Neural progenitor cell (in vitro differentiated cells): ENCODE data around the gene ARMCX4. TPM values are rescaled to one million over a fixed set of nuclear protein-coding genes. Genes with fewer than 3 reads are reported as not detected.

Experiments used
- DNase-seq: peaks from one replicate; pipeline ENCODE4 v3.0.0-alpha.2; 2016; ENCODE audit warnings: low spot score
- H2AFZ ChIP-seq: fragments of 200-600 bp; sonication (generic); replicated peaks from 2 replicates; pipeline ENCODE4 v1.6.1; 2016; ENCODE audit warnings: antibody characterized with exemption
- H3F3A ChIP-seq: fragments of 200-600 bp; sonication (generic); 2 replicates; pipeline ENCODE4 v1.6.1; 2016; ENCODE audit warnings: antibody characterized with exemption, low read depth
- H3K27ac ChIP-seq: fragments of 200-600 bp; sonication (generic); 2 replicates; pipeline ENCODE4 v1.5.1; 2016; ENCODE audit warnings: mild to moderate bottlenecking
- H3K27me3 ChIP-seq: fragments of 200-600 bp; sonication (generic); 2 replicates; pipeline ENCODE4 v1.6.1; 2016; ENCODE audit warnings: mild to moderate bottlenecking, moderate library complexity
- H3K36me3 ChIP-seq: fragments of 200-600 bp; sonication (generic); 2 replicates; pipeline ENCODE4 v1.5.1; 2016
- H3K4me1 ChIP-seq: fragments of 200-600 bp; sonication (generic); 2 replicates; pipeline ENCODE4 v1.6.1; 2016; ENCODE audit warnings: mixed run types
- H3K4me2 ChIP-seq: fragments of 200-600 bp; sonication (generic); 2 replicates; pipeline ENCODE4 v1.6.1; 2016
- H3K4me3 ChIP-seq: fragments of 200-600 bp; sonication (generic); 2 replicates; pipeline ENCODE4 v1.5.1; 2016
- H3K79me2 ChIP-seq: fragments of 200-600 bp; sonication (generic); 2 replicates; pipeline ENCODE4 v1.6.1; 2016; ENCODE audit warnings: low read depth
- H3K9ac ChIP-seq: fragments of 200-600 bp; sonication (generic); 2 replicates; pipeline ENCODE4 v1.6.1; 2016
- H3K9me3 ChIP-seq: fragments of 200-600 bp; sonication (generic); 2 replicates; pipeline ENCODE4 v1.5.1; 2016; ENCODE audit warnings: low read depth
- H4K20me1 ChIP-seq: fragments of 200-600 bp; sonication (generic); 2 replicates; pipeline ENCODE4 v1.6.1; 2016; ENCODE audit warnings: low read depth
- H3K27ac Mint-ChIP-seq: 3 replicates; pipeline ENCODE4 v1.8.0; 2021; ENCODE audit warnings: mixed read lengths
- H3K27me3 Mint-ChIP-seq: 2 replicates; pipeline ENCODE4 v1.8.0; 2022; ENCODE audit warnings: low read depth, mild to moderate bottlenecking, inconsistent platforms, moderate library complexity, mixed read lengths; ENCODE audit not compliant: insufficient read depth
- H3K36me3 Mint-ChIP-seq: 3 replicates; pipeline ENCODE4 v1.8.0; 2021; ENCODE audit warnings: mixed read lengths
- H3K4me1 Mint-ChIP-seq: 3 replicates; pipeline ENCODE4 v1.8.0; 2021; ENCODE audit warnings: mixed read lengths
- H3K4me3 Mint-ChIP-seq: 3 replicates; pipeline ENCODE4 v1.8.0; 2021; ENCODE audit warnings: mild to moderate bottlenecking, moderate library complexity, mixed read lengths
- H3K9me3 Mint-ChIP-seq: 3 replicates; pipeline ENCODE4 v1.8.0; 2020; ENCODE audit warnings: mixed read lengths
- CTCF ChIP-seq: fragments of 200-600 bp; sonication (generic); IDR thresholded peaks from 2 replicates; pipeline ENCODE4 v1.5.1; 2017; ENCODE audit warnings: antibody characterized with exemption, mild to moderate bottlenecking
- EZH2 ChIP-seq: fragments of 200-600 bp; sonication (generic); IDR thresholded peaks from 2 replicates; pipeline ENCODE4 v1.6.1; 2017; ENCODE audit warnings: antibody characterized with exemption, mild to moderate bottlenecking, moderate library complexity
- EZH2phosphoT487 ChIP-seq: fragments of 200-600 bp; sonication (generic); IDR thresholded peaks from 2 replicates; pipeline ENCODE4 v1.6.1; 2017; ENCODE audit warnings: antibody characterized with exemption
- total RNA-seq: library from RNA; depleted of rRNA; stranded (reverse); fragments of >200 nt; gene quantifications from 2 replicates; pipeline ENCODE4 v1.2.3, GENCODE V29; 2015; ENCODE audit warnings: low replicate concordance

ARMCX4 gene
- total RNA-seq, 1 donor from 2014 or later = 14.1 TPM

GRCh38 chrX:101482296-101482695 is 3.0 kb upstream of the ARMCX4 start:
- H3K36me3 ChIP-seq = no peaks in the 10 kb centered on the region
- peaks cover 8% of the 10 kb centered on the region for H3K9me3 Mint-ChIP-seq
- H3K4me3 Mint-ChIP-seq = no peak overlapping the region
- peaks cover 2% of the 10 kb centered on the region for H3K36me3 Mint-ChIP-seq
- TF ChIP-seq EZH2phosphoT487 = no peak
- TF ChIP-seq CTCF = no peak
- TF ChIP-seq EZH2 = no peak
- H2AFZ ChIP-seq = no peak overlapping the region
- no peaks in the 10 kb centered on the region for H3K27me3 ChIP-seq
- no peaks in the 10 kb centered on the region for H3K4me1 ChIP-seq
- peaks cover 13% of the 10 kb centered on the region for H3K4me1 Mint-ChIP-seq
- H3K4me2 ChIP-seq = no peak overlapping the region
- H3K9ac ChIP-seq = no peak overlapping the region
- H3K27ac ChIP-seq = no peak overlapping the region
- peaks cover 6% of the 10 kb centered on the region for H3K27me3 Mint-ChIP-seq
- H3K9me3 ChIP-seq = no peaks in the 10 kb centered on the region
- no peaks in the 10 kb centered on the region for H4K20me1 ChIP-seq
- no peak overlapping the region for H3K4me3 ChIP-seq
- no peak for DNase-seq
- H3F3A ChIP-seq = peaks cover 4% of the 10 kb centered on the region
- no peaks in the 10 kb centered on the region for H3K79me2 ChIP-seq
- no peak overlapping the region for H3K27ac Mint-ChIP-seq

DNA sequence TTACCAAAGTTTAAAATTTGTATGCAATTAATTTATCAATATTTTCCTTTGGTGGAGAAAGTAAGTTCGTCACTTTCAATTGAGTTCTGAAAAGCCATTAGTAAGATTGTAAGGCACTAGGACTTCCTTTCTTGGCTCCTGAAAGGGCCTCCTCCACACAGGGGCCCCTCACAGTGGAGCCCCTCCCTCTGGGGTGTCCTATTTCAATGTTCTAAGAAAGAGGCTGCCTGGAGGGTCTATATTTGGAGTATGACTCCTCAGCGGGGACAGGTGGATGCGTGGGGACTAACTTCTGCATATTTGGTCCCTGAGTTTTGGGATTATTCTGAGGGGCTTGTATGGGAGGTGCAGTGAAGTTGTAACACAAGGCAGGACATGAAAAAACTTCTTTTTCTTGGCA is 1.6 kb upstream of the ARMCX4 start:
- H2AFZ ChIP-seq = no peak overlapping the region

GRCh38 chrX:101484135-101484534 is 1.1 kb upstream of the ARMCX4 start:
- H3K4me1 ChIP-seq = no peaks in the 10 kb centered on the region
- DNase-seq = no peak
- H3K4me3 ChIP-seq = no peak overlapping the region
- H3K79me2 ChIP-seq = no peaks in the 10 kb centered on the region
- H3K27me3 Mint-ChIP-seq = peaks cover 6% of the 10 kb centered on the region
- no peaks in the 10 kb centered on the region for H3K36me3 ChIP-seq
- no peak for TF ChIP-seq CTCF
- TF ChIP-seq EZH2phosphoT487 = no peak
- no peak for TF ChIP-seq EZH2
- no peaks in the 10 kb centered on the region for H4K20me1 ChIP-seq
- peak overlapping the region; percentile 33 for H3K4me3 Mint-ChIP-seq
- H3K4me2 ChIP-seq = peak overlapping the region; percentile 69
- H2AFZ ChIP-seq = no peak overlapping the region
- peaks cover 5% of the 10 kb centered on the region for H3K36me3 Mint-ChIP-seq
- no peak overlapping the region for H3K27ac ChIP-seq
- peaks cover 13% of the 10 kb centered on the region for H3K4me1 Mint-ChIP-seq
- H3K9me3 Mint-ChIP-seq = peaks cover 8% of the 10 kb centered on the region
- H3K9me3 ChIP-seq = no peaks in the 10 kb centered on the region
- peaks cover 4% of the 10 kb centered on the region for H3F3A ChIP-seq
- H3K9ac ChIP-seq = no peak overlapping the region
- H3K27ac Mint-ChIP-seq = no peak overlapping the region
- no peaks in the 10 kb centered on the region for H3K27me3 ChIP-seq

More for the DNA sequence above, 1.6 kb upstream of the ARMCX4 start:
- no peaks in the 10 kb centered on the region for H3K4me1 ChIP-seq
- H3F3A ChIP-seq = peaks cover 4% of the 10 kb centered on the region
- no peak overlapping the region for H3K27ac ChIP-seq
- H3K4me1 Mint-ChIP-seq = peaks cover 13% of the 10 kb centered on the region
- DNase-seq = peak; percentile 54
- peak overlapping the region; percentile 33 for H3K4me3 Mint-ChIP-seq
- TF ChIP-seq EZH2phosphoT487 (no peak), CTCF (no peak), EZH2 (no peak)
- peaks cover 2% of the 10 kb centered on the region for H3K36me3 Mint-ChIP-seq
- peak overlapping the region; percentile 38 for H3K4me2 ChIP-seq
- no peaks in the 10 kb centered on the region for H3K9me3 ChIP-seq
- H3K9ac ChIP-seq = no peak overlapping the region
- H3K9me3 Mint-ChIP-seq = peaks cover 8% of the 10 kb centered on the region
- H3K27me3 ChIP-seq = no peaks in the 10 kb centered on the region
- no peaks in the 10 kb centered on the region for H3K36me3 ChIP-seq
- H3K4me3 ChIP-seq = no peak overlapping the region
- no peaks in the 10 kb centered on the region for H3K79me2 ChIP-seq
- no peak overlapping the region for H3K27ac Mint-ChIP-seq
- peaks cover 6% of the 10 kb centered on the region for H3K27me3 Mint-ChIP-seq
- no peaks in the 10 kb centered on the region for H4K20me1 ChIP-seq
